ENCODE data around the gene TRIM24.
"Not testable (repeated sequence)": the region's sequence is repeated elsewhere in the genome, so short reads cannot be mapped to it uniquely, and the experiment has no call there.

Gene TRIM24

DNA sequence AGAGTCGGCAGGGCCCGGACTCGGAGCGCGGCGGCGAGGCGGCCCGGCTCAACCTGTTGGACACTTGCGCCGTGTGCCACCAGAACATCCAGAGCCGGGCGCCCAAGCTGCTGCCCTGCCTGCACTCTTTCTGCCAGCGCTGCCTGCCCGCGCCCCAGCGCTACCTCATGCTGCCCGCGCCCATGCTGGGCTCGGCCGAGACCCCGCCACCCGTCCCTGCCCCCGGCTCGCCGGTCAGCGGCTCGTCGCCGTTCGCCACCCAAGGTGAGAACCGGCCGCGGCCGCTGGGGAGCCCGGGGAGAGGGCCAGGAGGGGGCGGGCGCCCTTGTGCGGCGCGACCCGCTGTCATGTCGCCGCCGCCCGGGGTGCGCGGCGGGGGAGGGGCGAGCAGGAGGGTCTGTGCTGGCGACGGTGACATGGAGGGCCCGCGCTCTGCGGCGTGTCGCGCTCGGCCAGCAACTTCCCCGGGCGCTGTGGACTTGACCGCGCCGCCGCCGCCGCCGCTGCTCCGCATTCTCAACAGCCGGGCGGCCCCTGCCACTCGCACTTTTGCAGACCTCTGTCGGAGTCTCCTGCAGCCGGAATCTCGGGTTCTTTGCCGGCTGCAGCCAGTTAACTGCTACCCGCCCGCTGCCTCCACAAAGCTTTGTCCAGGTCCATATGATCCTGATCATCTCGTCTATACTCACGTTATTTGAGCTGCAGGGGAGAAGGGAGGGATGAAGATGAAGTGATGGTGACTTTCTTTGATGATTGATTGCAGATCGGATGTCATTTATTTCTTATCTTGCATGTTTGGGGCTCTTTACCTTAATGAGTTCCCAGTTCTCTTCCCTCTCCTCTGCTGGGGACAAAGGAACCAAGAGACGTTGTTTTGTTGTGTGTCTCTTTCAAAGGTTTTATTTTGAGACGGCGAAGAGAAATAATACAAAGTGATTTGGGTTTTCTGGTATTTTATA is 869 bp downstream of the TRIM24 start:
- DNase-seq, result peak; percentile 47

DNA sequence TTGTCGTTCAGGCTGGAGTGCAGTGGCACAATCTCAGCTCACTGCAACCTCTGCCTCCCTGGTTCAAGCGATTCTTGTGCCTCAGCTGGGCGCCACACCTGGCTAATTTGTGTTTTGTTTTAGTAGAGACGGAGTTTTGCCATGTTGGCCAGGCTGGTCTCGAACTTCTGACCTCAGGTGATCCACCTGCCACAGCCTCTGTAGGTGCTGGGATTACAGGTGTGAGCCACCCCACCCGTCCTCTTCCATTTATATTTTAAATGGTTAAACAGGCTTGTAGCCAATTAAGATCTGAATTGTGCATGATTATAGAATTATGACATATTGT is 3.2 kb downstream of the TRIM24 start:
- DNase-seq, result not testable (repeated sequence)

DNA sequence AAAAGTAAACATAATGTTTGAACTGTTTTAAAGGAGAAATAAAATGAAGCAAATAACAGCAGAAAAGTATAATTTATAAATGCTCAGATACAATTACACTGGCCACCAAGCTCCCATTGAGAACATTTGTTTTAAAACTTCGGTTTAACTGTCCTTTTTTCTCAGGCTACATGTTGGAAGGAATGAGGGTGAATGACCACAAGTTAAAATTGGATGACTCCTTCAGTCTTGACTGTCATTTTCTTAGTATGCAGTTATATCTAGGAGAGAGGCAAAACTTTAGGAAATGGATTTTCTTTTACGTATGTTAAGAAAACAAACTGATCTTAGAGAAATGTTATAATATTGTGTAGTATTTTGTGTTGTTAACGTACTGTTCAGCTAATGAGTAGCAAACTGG is 5.0 kb downstream of the TRIM24 start:
- no peak for DNase-seq

DNA sequence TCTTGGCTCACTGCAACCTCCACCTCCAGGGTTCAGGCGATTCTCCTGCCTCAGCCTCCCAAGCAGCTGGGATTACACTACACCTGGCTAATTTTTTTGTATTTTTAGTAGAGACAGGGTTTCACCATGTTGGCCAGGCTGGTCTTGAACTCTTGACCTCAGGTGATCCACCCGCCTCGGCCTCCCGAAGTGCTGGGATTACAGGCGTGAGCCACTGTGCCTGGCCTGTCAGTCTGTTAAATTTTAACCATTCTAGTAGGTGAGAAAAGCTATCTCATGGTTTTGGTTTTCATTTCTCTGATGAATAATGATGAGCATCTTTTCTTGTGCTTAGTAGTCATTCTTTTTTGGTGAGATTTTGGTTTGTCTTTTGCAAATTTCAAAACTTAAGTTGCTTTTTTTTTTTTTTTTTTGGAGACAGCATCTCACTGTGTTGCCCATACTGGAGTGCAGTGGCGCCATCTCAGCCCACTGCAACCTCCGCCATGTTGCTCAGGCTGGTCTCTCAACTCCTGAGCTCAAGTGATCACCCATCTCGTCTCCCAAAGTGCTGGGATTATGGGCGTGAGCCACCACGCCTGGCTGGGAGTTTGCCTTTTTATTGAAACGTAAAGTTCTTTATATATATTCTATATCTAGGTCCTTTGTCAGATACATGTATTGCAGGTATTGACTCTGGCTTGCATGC is 6.2 kb downstream of the TRIM24 start:
- not testable (repeated sequence) for DNase-seq

DNA sequence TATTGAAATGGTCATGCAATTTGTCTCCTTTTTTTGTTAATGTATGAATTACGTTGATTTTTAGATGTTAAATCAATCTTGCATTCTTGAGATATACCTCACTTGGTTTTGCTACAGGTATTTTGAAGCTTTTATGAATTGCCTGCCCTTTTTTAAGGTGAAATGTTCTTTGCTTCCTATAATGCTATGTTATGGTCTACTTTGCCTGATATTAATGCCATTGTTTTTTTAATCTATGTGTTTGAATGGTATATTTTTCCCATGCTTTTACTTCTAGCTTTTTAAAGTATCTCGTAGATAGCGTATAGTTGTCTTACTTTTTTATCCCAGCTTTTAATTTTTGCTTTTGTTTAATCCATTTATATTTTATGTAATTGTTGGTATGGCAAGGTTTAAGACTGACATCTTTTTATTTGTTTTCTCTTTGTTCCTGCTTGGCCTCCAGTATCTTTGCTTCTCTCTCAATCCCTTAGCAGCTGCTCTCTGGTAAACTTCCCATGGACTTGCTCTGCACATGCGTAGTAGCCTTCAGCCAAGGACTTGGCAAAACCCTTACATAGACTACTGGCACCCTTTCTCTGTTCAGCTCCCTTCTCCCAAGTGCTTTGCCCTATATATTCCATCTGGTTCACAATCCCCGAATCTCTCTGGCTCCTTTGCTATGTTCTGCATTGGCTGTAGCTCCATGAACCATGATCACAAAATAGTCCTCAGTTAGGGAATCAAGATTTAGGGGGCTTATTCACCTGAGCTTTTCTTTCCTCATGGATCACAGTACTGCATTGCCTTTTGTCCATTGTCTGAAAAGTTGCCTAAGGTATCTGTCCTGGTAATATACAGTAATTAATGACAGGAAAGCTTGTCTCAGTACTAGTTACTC is 8.4 kb downstream of the TRIM24 start:
- DNase-seq, result no peak

DNA sequence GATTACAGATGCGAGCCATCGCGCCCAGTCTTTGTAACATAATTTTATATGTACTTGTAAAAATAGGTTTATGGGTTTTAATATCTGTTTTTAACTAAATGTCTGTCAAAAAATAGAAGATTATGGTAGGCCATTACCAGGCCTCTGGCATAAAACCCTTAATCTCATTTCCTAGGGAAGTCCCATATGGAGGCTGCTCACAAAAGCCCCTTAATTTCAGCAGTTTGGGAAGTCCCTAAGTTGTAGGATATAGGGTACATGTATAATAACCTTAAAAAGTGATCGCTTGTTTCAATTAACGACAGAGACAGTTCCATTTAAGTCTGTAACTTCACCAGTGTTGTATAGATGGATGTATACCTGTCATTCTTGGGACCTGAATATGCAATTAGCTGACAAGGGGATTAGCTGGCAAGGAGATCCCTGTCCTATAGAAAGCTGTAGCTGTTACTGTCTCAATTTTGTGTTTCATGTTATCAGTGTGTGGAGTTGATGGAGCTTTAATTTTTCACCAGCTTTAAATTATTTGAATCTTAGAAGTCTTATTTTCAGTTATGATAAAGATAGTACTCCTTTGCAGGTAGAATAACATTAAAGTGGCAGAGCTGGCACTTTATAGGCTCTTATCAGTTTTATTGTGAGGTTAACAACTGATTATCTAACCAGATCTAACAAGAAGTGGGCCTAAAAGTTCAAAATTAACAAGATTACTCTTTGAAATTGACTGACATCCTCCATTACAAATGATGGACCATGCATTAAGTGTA is 10.5 kb downstream of the TRIM24 start:
- no peak for DNase-seq

DNA sequence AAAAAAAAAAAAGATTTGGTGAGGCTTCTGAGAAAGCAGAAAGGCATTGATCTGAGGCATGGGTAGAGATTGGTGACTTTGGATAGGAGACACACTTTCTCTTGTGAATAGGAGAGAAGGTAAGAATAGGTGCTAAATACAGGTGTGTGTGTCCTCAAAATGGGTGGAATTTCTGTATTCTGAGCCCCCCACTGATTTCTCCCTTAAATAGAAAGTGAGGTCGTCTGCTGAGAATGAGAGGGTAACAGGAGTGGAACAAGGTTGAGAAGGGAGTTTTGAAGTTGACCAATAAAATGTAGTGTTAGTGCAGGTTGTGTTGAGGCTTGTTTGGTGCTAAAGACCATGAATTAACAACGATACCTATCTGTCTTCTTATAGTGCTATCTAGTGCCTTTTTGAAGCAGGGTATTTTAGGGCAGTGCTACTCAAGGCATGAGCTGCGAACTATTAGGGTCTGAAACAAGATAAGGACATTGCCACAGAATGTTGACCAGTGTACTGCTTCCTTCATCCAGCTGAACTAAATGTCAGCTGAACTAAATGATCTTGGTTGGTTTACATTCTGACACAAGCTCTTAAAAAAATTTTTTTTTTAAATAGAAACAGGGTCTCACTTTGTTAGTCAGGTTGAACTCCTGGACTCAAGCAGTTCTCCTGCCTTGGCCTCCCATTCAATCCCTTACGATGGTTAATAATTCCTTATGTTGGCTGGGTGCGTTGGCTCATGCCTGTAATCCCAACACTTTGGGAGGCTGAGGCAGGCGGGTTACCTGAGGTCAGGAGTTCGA is 12.4 kb downstream of the TRIM24 start:
- DNase-seq, result no peak

DNA sequence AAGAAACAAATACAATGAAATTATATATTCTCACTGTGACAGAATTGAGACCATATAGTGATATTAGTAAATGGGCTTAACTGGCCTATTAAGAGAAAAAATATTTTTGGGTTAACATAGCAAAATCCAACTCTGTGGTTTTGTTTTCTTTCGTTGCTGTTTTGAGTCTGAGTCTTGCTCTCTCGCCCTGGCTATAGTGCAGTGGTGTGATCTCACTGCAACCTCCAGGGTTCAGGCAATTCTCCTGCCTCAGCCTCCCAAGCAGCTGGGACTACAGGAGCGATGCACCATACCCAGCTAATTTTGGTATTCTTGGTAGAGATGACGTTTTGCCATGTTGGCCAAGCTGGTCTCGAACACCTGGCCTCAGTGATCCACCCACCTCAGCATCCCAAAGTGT is 15.3 kb downstream of the TRIM24 start:
- no peak for DNase-seq

DNA sequence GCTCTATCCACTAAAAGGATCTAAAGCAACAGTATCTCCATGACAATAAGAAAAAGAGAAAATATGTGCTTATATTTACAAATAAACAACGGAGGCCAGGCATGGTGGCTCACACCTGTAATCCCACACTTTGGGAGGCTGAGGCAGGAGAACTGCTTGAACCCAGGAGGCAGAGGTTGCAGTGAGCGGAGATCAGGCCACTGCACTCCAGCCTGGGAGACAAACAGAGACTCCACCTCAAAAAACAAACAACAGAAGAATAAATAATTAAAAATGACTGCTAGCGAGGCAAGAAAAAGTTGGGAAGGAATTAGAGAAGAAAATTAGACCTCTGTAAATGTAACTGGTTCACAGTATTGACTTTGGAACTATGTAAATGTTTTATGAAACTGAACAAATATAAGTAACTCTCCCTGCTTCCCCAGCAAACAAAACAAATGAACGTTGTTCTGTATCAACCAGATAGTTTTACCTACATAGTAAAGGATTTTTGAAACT is 17.1 kb downstream of the TRIM24 start:
- DNase-seq, result no peak

DNA sequence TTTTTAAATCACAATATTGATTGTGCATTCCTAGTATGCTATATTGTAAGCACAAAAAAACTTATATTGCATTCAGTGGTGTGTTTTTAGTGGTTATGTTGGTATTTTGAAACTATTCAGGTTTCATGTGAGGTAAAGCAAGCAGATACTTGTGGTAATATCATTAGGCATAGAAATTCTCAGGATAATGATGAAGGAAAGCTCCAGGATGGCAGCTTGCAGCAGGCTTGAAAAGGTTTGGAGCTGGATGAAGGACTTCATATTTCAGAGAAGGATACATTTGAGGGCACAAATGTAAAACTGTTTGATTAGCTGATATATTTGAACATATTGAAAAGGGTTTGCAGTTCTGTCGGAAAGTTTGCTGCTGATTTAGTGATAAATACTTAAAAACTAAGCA is 17.5 kb downstream of the TRIM24 start:
- DNase-seq, result no peak

DNA sequence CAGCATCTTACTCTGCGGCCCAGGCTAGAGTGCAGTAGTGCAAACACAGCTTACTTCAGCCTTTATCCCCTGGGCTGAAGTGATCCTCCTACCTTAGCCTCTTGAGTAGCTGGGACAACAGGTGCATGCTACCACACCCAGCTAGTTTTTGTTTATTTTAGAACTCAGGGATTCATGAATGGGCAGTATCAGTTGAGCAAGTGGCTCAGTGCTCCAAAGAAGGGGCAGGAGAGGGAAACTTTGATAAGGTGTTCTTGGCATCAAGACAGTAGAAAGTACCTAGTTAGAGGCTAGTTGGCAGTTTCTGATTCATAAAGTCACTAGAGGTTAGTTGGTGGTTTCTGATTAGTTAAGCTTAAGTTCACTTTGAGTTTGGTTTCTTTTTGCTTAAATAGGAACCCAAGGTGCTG is 18.4 kb downstream of the TRIM24 start:
- no peak for DNase-seq

DNA sequence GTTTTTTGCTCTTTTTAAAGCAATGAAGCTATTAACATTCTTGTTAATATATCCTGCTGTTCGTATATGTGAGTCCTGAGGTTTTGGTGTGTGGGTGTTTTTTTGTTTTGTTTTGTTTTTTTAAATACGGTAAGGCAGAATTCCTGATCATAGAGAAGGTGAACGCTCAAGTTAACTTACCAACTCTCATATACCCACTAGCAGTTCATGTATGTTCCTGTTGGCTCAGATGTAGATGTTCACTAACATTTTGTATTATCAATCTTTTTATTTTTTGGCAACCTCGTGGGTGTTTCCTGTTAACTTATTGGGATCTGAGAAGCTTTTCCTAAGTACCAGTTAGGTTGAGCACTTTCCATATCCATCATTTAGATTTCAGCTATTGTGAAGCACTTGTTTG is 20.5 kb downstream of the TRIM24 start:
- no peak for DNase-seq

DNA sequence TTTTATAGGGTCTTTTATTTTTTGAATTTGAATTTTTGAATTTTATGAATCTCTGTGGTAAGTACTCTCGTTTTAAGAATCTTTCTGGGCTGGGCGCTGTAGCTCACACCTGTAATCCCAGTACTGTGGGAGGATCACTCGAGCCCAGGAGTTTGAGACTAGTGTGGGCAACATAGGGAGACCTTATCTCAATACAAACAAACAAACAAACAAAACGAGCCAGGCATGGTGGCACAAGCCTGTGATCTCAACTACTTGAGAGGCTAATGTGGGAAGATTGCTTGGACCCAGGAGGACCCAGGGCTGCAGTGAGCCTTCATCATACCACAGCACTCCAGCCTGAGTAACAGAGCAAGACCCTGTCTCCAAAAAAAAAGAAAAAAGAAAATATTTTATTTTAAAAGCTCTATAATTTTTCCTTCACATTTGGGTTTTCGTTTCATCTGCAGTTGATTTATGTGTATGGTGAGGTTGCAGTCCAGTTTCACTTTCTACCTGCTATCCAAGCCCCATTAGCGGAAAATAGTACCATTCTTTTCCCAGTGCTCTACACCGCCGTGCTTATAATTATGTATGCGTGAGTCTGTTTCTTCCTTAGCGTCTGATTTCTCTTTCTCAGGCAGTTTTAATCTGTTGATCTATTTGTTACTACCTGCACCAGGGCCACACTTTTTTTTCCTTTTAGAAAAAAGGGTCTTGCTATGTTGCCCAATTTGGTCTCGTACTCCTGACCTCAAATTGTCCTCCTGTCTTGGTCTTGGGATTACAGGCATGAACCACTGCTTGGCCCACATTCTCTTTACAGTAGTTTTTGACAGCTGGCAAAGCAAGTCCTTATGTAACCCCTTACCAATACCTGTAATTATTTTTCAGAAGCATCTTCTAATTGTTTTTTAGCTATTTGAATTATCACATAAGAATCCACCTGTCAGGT is 21.7 kb downstream of the TRIM24 start:
- DNase-seq, result no peak

DNA sequence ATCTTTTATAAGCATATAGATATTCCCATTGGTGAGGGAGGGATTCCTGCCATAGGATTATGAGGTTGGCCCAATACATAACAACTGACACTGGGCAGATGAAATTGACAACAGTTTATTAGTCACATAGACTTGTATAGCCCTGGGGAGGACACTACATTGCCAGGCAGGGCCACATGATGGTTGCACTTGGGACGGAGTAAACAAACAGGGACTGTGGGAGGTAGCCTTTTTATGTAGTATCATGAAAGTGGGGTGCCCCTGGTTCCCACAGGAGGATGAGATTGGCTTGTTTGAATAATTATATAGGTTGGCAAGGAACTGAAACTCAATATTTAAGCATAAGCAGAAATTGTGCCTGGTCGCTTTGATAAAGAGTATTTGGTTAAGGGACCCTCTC is 23.5 kb downstream of the TRIM24 start:
- no peak for DNase-seq

DNA sequence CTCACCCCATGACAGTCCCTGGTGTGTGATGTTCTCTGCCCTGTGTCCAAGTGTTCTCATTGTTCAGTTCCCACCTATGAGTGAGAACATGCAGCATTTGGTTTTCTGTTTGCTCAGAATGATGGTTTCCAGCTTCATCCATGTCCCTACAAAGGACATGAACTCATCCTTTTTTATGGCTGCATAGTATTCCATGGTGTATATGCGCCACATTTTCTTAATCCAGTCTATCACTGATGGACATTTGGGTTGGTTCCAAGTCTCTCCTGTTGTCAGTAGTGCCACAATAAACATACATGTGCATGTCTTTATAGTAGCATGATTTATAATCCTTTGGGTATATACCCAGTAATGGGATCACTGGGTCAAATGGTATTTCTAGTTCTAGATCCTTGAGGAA is 25.4 kb downstream of the TRIM24 start:
- not testable (repeated sequence) for DNase-seq

DNA sequence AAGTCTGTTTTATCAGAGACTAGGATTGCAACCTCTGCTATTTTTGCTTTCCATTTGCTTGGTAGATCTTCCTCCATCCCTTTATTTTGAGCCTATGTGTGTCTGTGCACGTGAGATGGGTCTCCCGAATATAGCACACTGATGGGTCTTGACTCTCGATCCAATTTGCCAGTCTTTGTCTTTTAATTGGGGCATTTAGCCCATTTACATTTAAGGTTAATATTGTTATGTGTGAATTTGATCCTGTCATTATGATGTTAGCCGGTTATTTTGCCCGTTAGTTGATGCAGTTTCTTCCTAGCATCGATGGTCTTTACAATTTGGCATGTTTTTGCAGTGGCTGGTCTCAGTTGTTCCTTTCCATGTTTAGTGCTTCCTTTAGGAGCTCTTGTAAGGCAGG is 29.1 kb downstream of the TRIM24 start:
- not testable (repeated sequence) for DNase-seq

DNA sequence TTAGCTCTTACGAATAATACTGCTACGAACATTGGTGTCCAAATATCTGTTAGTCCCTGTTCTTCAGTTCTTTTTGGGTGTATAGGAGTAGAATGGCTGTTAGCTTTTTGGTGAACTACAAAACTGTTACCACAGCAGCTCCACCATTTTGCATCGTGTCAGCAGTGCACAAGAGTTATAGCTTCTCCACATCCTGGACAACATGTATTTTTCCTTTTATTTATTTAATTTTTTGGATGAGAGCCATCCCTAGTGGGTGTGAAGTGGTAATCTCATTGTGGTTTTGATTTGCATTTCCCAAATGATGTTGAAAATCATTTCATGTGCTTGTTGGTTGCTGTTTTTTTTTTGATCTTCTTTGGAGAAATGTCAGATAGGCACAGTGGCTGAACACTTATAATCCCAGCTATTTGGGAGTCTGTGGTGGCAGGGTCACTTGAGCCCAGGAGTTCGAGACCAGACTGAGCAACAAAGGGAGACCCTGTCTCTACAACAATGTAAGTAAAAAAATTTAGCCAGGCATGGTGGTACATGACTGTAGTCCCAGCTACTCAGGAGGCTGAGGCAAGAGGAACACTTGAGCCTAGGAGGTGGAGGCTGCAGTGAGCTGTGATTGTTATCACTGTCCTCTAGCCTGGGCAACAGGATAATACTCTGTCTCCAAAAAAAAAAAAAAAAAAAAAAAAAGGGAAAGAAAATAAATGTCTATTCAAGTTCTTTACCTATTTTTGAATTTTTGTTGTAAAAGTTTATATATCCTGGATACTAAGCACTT is 31.7 kb downstream of the TRIM24 start:
- DNase-seq, result no peak

DNA sequence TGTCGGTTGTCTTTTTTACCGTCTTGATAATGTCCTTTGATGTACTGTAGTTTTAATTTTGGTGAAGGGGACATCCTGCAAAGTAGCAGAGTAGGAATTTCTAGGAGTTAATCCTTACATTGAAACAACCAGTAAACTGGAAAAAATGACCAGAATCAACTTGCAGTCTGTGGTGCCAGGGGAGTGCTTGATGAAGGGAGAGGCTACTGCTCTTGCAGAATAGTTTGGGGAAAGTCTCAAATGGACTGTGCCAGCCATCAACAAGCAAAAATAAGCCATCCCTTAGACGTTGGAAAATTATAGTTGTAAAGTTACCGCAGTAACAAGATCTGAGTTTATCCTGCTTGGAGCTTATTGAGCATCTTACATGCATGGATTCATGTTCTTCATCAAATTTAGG is 32.4 kb downstream of the TRIM24 start:
- no peak for DNase-seq

DNA sequence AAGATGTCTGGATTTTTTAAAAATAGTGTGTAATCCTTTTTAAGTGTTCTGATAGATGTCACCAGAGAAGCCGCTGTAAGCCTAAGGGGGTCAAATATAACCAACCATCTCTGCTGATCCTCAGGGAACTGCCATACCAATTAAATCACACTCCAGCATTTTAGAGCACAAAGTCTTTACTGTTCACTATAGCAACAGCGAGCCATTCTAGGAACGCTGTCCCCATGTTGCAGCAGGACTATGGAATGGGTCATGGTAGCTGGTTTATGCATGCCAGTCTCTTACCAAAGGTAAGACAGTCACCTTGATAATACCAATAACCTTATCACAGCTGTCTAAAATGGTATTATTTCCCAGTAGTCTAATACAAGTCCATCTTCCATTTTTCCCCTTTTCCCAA is 33.5 kb downstream of the TRIM24 start:
- no peak for DNase-seq
